OCI-LY7 (cell line): ENCODE results near the gene DEFB119. TPM values are rescaled to one million over a fixed set of nuclear protein-coding genes. Genes with fewer than 3 reads are reported as not detected.
"Not testable (repeated sequence)": the region's sequence is repeated elsewhere in the genome, so short reads cannot be mapped to it uniquely, and the experiment has no call there.

Experiments used
- BruUV-seq: library from RNA; stranded (reverse); fragments of 400-500 nt; replicated peaks from 2 replicates; lab custom pipeline; 2021; lab: Mats Ljungman, UMichigan
- CTCF ChIA-PET: fragments of 300-600 bp; sonication (Branson Sonifier 250); formaldehyde crosslinking; loops from one replicate; lab custom pipeline; 2022; ENCODE audit warnings: antibody characterized with exemption; ENCODE audit not compliant: unreplicated experiment; lab: Charles Lee
- POLR2A ChIA-PET: fragments of 300-600 bp; sonication (Branson Sonifier 250); formaldehyde crosslinking; loops from one replicate; lab custom pipeline; 2022; ENCODE audit warnings: antibody characterized with exemption; lab: Charles Lee
- DNase-seq: peaks from one replicate; pipeline ENCODE4 v3.0.0-alpha.2; 2015; ENCODE audit warnings: low spot score
- H2AFZ ChIP-seq: fragments of 200-600 bp; sonication (generic), shearing (Covaris generic); 2 replicates; pipeline ENCODE4 v1.6.1; 2014; ENCODE audit warnings: mild to moderate bottlenecking, antibody characterized with exemption, low read length, moderate library complexity
- H3K27ac ChIP-seq: fragments of 200-600 bp; sonication (generic); 2 replicates; pipeline ENCODE4 v1.5.1; 2014; ENCODE audit warnings: mixed run types, low read depth, mild to moderate bottlenecking, moderate library complexity, low read length, inconsistent platforms; ENCODE audit not compliant: poor library complexity, severe bottlenecking
- H3K36me3 ChIP-seq: fragments of 200-600 bp; sonication (generic); 2 replicates; pipeline ENCODE4 v1.6.1; 2014; ENCODE audit warnings: mild to moderate bottlenecking, antibody characterized with exemption, low read length, moderate library complexity, mixed read lengths; ENCODE audit not compliant: insufficient read depth
- H3K4me1 ChIP-seq: fragments of 200-600 bp; sonication (generic); 2 replicates; pipeline ENCODE4 v1.5.1; 2014; ENCODE audit warnings: mild to moderate bottlenecking, low read length; ENCODE audit not compliant: insufficient read depth, poor library complexity, severe bottlenecking
- H3K4me2 ChIP-seq: fragments of 200-600 bp; sonication (generic); 2 replicates; pipeline ENCODE4 v1.6.1; 2014; ENCODE audit warnings: mild to moderate bottlenecking, low read length
- H3K4me3 ChIP-seq: fragments of 200-600 bp; sonication (generic); 2 replicates; pipeline ENCODE4 v1.5.1; 2014; ENCODE audit warnings: mild to moderate bottlenecking, low read depth, low read length; ENCODE audit not compliant: poor library complexity, severe bottlenecking
- H3K79me2 ChIP-seq: fragments of 200-600 bp; sonication (generic); 2 replicates; pipeline ENCODE4 v1.6.1; 2016; ENCODE audit warnings: low read depth, mild to moderate bottlenecking, low read length, moderate library complexity, mixed read lengths; ENCODE audit not compliant: insufficient read depth
- H3K9me2 ChIP-seq: fragments of 200-600 bp; sonication (generic); 2 replicates; pipeline ENCODE4 v1.6.1; 2016; ENCODE audit warnings: mild to moderate bottlenecking, low read length, mixed read lengths; ENCODE audit not compliant: insufficient read depth
- H3K9me3 ChIP-seq: fragments of 200-600 bp; sonication (generic); 2 replicates; pipeline ENCODE4 v1.6.1; 2014; ENCODE audit warnings: mild to moderate bottlenecking, mixed run types, low read length, mixed read lengths
- H4K20me1 ChIP-seq: fragments of 200-600 bp; sonication (generic); 2 replicates; pipeline ENCODE4 v1.6.1; 2014; ENCODE audit warnings: mild to moderate bottlenecking, antibody characterized with exemption, low read length, moderate library complexity, mixed read lengths; ENCODE audit not compliant: insufficient read depth
- CTCF ChIP-seq: fragments of 200-600 bp; sonication (generic); conservative IDR thresholded peaks from 2 replicates; pipeline ENCODE4 v1.5.1; 2014; ENCODE audit warnings: mild to moderate bottlenecking, antibody characterized with exemption, low read length, moderate library complexity, mixed read lengths
- EZH2phosphoT487 ChIP-seq: fragments of 200-600 bp; sonication (generic); IDR thresholded peaks from 2 replicates; pipeline ENCODE4 v1.6.1; 2018; ENCODE audit warnings: low read depth, borderline replicate concordance, mild to moderate bottlenecking, mixed run types, antibody characterized with exemption, low read length, moderate library complexity, mixed read lengths
- intact Hi-C: fragments of 100-400 bp; cut with micrococcal nuclease; formaldehyde crosslinking; loops from one replicate; pipeline ENCODE4 v1.10.0; 2022; ENCODE audit not compliant: unreplicated experiment
- total RNA-seq, 2 experiments: library from RNA; depleted of rRNA in 1 of 2; stranded (reverse); fragments of >200 nt in 1 of 2; shearing (Covaris generic) in 1 of 2; gene quantifications; 2 replicates each; pipeline ENCODE4 v1.2.3, GENCODE V29; 2014 to 2022

The DEFB119 gene
- total RNA-seq, 2 experiments from 2014 or later: not detected

GRCh38 chr20:31374346-31374745 is 16.0 kb downstream of the DEFB119 start:
- Histone ChIP-seq H4K20me1 (no peaks in the 10 kb centered on the region), H3K4me2 (no peak overlapping the region), H3K27ac (no peak overlapping the region), H3K4me3 (no peak overlapping the region), H3K79me2 (no peaks in the 10 kb centered on the region), H2AFZ (no peak overlapping the region), H3K9me2 (no peaks in the 10 kb centered on the region), H3K9me3 (no peaks in the 10 kb centered on the region), H3K36me3 (no peaks in the 10 kb centered on the region), H3K4me1 (no peaks in the 10 kb centered on the region)
- TF ChIP-seq EZH2phosphoT487 (no peak), CTCF (no peak)
- ChIA-PET POLR2A (no interaction called here), CTCF (no interaction called here)
- no peak for DNase-seq
- intact Hi-C loops: no loop called here
- no TSS peak for BruUV-seq

GRCh38 chr20:31368301-31368700 is 22.1 kb downstream of the DEFB119 start, which contains the start of gene DEFB118:
Gene DEFB118 (plus strand): TSS chr20:31368601. CDS start chr20:31368651, 50 bp downstream.
- DNase-seq: no peak
- H3K9me2 ChIP-seq: no peaks in the 10 kb centered on the region
- no peaks in the 10 kb centered on the region for H3K36me3 ChIP-seq
- CTCF ChIA-PET: no interaction called here
- no peak within 1 kb of the TSS for H2AFZ ChIP-seq
- POLR2A ChIA-PET: interaction anchor here (0.9 kb wide), 1 partner anchor 29 kb away, joined by 3 read pairs; no protein-coding TSS in a partner anchor
- TF ChIP-seq CTCF (no peak), EZH2phosphoT487 (no peak)
- no peaks in the 10 kb centered on the region for H3K4me1 ChIP-seq
- no peaks in the 10 kb centered on the region for H3K9me3 ChIP-seq
- H3K27ac ChIP-seq: no peak within 1 kb of the TSS
- BruUV-seq: no TSS peak
- H4K20me1 ChIP-seq: no peaks in the 10 kb centered on the region
- no peak within 1 kb of the TSS for H3K4me3 ChIP-seq
- no peak within 1 kb of the TSS for H3K4me2 ChIP-seq
- no peaks in the 10 kb centered on the region for H3K79me2 ChIP-seq
- intact Hi-C loops: no loop called here

- CTCF ChIA-PET, intact Hi-C loops: not testable (repeated sequence)
Observed at GRCh38 chr20:31364272-31364671, 26.1 kb downstream of the DEFB119 start.

More at GRCh38 chr20:31364272-31364671, 26.1 kb downstream of the DEFB119 start:
- H3K4me1 ChIP-seq, H3K79me2 ChIP-seq, H3K9me2 ChIP-seq, H3K4me2 ChIP-seq, DNase-seq, H3K36me3 ChIP-seq, POLR2A ChIA-PET, H2AFZ ChIP-seq, H4K20me1 ChIP-seq, H3K27ac ChIP-seq, H3K4me3 ChIP-seq, H3K9me3 ChIP-seq, BruUV-seq: not testable (repeated sequence)
